GM18868 (cell line): ENCODE measurements around the gene SH2D4B.
"Not testable (repeated sequence)": the region's sequence is repeated elsewhere in the genome, so short reads cannot be mapped to it uniquely, and the experiment has no call there.

Experiments
- ATAC-seq: cut with Tn5 transposase; IDR thresholded peaks from one replicate; pipeline ENCODE4 v1.9.1; 2021; ENCODE audit warnings: mild to moderate bottlenecking, moderate library complexity; ENCODE audit not compliant: unreplicated experiment

Gene SH2D4B

DNA sequence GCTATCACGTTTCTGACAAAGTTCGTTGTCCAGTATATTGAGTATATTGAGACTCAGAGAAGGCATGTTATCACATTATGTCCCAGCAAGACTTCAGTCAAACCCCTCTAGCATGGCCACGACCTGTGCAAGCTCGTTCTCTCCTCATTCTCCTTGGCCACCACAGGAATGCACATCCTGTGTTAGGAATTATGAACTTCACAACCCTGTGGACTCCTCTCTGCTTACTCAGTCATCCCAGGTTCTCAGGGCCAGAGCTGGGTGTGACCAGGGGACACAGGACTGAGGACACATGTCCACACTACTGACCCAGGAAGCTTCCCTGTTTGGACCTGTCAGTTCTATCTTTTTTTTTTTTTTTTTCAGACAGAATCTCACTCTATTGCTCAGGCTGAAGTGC, 4.4 kb downstream of the SH2D4B start:
- no peak for ATAC-seq

DNA sequence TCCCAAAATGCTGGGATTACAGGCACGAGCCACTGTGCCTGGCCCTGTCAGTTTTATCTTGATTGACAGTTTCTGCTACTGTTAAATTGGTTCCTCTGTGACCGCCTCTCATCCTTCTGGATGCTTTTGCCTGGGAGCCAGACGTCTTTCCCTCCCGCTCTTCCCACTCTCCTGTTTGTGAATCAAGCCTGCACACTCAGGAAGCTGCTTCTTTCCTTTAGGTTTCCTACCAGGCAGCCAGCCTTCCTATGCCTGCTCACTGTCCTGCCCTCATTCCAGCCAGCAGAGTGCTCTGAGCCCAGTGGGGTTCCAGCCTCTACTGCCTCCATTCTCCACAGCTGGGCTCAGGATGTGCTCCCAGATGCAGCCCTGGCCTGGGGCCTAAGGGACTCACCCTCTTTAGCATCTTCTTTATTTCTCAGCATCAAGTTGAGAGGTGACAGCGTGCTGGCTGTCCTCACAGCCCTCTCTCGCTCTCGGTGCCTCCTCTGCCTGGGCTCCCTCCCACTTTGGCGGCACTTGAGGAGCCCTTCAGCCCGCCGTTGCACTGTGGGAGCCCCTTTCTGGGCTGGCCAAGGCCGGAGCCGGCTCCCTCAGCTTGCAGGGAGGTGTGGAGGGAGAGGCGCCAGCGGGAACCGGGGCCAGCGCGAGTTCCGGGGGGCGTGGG, 5.1 kb downstream of the SH2D4B start:
- ATAC-seq: no peak

DNA sequence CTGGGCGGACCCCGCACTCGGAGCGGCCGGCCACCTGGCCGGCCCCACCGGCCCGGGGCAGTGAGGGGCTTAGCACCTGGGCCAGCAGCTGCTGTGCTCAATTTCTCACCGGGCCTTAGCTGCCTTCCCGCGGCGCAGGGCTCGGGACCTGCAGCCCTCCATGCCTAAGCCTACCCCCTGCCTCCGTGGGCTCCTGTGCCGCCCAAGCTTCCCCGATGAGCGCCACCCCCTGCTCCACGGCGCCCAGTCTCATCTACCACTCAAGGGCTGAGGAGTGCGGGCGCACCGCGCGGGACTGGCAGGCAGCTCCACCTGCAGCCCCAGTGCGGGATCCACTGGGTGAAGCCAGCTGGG, 5.6 kb downstream of the SH2D4B start:
- not testable (repeated sequence) for ATAC-seq

DNA sequence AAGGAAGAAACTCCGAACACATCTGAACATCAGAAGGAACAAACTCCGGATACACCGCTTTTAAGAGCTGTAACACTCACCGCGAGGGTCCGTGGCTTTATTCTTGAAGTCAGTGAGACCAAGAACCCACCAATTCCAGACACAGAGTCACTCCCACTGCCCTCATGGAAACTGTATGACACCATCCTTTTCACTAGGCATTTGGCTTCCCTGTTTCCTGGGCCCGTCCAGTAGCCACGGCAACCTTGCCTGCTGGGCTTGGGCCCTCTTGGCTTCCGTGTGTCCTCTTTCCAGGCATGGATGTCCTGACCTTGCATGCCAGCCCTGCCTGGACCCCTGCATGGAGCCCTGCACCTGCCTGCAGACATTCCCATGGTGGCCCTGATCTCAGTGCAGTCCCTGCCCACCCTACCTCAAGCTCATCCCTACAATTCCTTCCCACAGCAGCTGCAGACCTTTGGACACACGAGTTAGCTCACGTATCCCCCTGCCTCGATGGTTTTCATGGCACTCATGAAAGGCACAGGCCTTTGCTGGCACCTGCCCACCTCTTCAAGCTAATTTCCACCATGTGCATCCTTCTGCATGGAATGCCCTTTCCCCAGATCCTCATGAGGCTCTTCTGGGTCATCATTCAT, 6.7 kb downstream of the SH2D4B start:
- no peak for ATAC-seq

DNA sequence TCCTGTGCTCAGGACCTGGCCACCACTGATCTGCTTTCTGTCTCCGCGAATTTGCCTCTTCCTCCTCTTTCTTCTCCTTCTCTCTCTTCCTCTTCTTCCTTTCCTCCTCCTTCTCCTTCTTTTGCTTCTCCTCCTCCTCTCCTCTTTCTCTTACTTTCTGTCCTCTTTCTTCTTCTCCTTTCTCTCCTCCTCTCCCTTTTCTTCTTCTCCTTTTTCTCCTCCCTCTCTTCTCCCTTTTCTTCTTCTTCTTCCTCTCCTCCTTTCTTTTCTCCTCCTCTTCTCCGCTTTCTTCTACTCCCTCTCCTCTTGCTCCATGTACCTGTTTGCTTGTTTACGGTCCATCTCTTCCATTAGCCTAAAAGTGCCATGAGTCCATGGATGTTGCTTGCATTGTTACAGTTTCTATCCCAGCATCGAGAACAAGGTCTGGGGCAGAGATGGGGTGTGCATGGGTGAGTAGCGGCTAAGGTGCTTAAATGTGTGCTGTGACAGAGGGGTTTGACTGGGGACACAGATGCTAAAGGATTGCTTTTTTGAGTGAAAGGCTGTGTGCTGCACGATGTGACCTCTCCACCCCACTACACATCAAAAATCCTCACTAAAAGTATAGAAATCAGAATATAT, 7.7 kb downstream of the SH2D4B start:
- ATAC-seq: no peak

DNA sequence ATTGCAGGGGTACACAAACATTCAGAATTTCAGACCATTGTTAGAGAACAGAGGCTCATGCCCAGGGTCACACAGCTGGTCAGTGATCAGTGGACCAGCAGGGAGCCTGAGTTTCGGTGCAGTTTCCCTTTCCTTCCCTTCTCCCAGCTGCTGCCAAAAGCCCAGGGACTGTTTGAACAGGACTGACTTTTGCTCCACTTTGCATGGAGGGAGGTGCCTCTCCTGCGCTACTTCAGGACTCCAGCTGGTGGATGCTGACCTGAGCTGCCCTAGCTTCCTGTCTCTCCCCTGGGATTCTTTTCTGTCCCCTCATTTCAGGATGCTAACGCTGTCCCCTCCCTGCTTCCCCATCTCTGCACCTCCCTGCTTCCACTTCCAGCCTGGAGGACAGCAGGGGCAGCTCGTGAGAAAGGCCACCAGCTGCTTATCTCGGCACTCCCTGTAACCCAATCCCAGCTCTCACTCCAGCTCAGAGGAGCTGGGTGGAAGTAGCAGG, 14.5 kb downstream of the SH2D4B start:
- no peak for ATAC-seq

DNA sequence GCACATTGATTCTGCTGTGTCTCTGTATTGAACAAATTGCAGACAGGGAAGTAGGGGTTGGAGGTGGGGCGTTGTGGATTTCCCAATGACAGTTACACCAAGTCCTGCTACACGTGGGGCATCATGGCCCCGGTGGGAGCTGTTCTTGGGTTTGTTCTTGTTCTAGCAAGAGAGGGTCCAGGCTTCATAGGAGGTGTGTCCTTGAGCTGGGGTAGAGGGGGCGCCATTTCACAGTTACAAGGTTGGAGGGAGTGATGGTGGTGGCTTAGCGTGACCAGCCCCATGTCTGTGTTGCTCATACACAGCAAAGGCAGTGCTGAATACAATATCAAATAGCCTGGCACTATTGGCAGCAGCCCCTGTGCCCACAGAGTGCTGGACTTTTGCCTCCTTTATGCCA, 15.7 kb downstream of the SH2D4B start:
- ATAC-seq: no peak

DNA sequence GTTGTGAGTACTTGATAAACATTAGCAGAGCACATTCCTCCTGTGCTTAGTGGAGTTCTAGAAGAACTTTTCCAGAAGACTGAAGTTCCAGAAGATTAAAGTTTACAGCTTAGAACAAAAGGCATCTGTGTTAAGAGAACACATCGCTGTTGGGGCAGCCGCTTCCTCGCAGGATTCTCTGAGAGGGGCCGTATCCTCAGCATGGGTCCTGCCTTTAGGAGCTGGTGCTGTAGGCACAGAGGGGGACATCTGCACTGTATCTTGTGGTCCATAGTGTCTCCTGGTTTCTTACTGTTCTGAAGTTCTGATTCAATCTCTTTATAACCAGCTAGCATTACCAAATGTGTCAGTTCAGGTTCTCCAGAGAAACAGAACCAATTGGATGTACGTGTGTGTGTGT, 16.3 kb downstream of the SH2D4B start:
- no peak for ATAC-seq

DNA sequence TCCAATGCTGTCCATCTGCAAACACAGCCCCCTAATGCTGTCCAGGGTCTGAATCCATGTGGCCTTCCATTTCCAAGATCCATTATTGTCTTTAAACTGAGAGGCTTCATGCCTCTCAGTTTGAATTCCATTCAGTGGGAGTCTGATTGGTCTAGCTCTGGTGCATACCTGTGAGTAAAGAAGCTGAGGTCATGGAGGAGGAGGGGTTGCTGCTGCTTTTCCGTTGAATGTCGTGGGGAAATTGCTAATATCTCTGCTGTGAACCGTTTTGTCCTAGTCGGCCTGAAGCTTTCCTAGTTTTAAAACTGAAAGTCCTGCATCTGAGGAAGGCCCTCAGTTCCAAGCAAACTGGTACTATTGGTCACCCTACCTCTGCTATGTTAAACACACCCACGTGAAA, 17.7 kb downstream of the SH2D4B start:
- no peak for ATAC-seq

DNA sequence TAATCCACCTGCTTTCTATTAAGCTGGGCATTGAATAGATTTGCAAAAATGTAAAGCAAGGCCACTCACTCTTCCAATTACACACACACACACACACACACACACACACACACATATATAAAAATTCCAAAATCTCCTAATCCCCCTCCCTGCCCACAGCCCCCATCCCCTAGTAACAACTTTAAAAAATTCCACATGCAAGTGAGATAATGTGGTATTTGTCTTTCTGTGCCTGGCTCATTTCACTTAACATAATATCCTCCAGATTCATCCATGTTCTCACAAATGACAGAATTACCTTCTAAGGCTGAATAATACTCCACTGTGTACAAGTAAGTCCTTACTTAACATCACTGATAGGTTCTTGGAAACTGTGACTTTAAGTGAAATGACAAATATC, 24.2 kb downstream of the SH2D4B start:
- ATAC-seq: no peak

DNA sequence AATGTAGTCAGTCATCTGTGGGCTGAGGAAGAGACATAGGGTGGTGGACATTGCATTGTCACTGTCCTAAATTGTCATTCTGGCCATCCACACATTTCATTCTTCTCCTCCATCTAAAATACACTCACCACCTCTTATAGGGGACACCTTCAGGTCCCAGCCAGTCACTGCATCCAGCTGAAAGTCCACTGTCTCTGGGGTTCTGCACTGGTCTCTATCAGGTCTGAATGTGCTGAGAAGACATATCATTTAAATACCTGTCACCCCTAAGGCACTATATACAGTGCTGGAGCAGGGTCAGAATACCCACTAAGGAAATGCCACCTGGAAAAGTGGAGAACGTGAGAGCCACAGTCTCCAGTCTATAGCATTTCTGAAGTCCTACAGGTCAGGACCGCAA, 29.6 kb downstream of the SH2D4B start:
- no peak for ATAC-seq

DNA sequence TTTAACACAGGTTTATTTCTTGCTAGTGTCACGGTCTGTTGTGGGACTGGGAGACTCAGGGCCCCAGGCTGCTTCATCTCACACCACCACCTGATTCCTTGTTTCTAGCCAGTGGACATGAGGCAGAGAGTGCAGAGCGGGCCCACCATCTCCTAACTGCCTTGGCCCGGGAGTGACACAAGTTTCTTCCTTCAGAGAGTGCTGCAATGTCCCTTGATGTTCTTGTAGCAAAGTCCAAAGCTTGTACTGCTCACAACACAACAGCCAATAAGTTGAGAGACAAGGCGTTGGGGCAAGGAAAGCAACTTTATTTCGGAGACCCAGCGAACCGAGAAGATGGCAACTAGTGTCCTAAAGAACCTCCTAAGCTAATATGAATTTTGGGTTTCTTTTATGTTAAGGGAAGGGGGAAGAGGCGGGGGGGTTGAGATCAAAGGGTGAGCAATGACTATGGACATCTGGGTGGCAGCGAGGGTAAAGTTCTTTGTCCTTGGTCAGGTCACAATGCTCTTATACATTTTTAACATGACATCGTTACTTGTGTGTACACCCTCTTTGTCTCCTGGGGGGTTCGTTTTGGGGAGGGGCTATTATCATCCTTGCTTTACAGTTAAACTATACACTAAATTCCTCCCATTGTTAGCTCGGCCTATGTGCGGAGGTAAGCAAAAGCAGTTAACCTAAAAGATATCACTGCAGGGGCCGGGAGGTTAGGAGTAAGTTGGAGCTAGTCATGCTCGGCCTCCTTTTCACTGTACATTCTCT, 31.6 kb downstream of the SH2D4B start:
- ATAC-seq: no peak

DNA sequence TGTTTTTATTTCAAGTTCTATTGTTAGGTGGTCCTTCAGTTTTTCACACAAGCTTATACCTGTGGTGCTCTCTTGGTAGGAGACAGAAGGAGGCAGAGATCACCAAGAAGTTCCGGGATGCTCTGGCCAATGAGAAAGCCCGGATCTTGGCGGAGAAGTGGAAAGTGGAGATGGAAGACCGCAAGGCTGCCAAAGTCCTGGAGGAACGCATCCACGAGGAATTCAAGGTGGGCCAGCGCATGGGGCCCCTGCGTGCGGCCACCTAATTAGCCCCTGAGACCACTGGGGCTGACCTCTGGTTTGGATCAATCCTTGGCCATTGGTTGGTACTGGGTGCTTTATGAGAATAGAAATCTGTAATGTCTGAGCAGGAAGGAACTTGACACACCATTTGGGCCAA, 33.6 kb downstream of the SH2D4B start:
- ATAC-seq: no peak

DNA sequence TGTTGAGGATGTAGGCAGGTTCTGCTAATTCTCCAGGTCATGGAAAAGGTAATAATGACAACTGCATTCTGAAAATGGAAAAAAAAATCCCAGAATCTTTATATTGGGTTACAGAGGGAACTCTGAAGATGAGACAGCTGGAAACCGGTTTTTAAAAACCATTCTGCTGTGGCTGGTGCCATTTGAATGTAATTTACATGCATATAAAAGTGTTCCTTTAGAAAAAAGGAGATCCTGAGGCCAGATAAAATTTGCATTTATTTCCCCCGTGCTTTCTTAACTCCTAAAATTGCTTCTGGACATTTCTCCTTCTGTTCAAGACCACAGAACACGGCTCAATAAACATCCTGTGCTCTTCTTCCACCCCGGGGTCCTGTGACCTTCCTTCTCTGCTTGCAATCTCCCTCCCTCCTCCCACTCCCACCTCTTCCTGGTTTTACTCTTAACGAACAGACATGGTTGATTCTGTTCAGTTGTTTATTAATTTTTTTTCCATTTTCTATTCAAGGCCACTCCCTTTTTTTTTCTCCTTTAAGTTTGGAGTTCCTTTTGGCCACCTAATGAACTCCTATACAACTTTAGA, 41.6 kb downstream of the SH2D4B start:
- ATAC-seq: no peak

DNA sequence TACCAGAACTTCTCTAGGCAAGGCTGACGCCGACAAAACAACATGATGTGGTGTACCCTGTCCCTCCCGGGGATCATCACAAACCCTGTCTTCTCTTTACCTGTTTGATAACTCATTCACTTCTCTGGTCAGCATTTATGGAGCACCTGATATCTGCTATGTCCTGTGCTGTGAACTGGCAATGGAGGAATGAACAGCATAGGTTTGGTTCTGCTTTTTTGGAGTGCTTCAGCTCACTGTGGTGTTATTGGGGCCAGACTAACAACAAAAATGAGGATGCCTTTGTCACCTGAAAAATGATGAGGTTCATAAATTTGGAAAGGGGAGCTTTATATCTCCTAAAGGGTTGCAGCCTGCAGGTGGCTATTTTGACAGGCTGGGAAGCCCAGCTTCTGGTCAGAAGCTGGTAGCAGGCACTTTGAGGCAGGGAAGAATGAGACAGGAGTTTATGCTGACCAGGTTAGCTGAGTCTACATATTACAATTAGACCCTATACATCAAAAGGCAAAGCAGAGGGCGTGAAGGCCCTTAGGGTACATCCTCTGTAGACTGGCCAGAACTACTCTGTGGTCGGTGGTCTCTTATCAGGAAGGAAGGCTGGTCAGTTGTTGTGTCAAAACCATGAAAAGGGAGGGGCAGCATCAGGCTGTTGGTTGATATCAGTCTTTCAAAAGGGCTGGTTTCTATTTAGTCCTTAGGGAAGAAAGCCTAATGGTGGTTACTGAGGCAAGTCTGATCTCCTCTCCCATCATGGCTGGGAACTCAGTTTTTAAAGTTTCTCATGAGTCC, 42.3 kb downstream of the SH2D4B start:
- no peak for ATAC-seq

DNA sequence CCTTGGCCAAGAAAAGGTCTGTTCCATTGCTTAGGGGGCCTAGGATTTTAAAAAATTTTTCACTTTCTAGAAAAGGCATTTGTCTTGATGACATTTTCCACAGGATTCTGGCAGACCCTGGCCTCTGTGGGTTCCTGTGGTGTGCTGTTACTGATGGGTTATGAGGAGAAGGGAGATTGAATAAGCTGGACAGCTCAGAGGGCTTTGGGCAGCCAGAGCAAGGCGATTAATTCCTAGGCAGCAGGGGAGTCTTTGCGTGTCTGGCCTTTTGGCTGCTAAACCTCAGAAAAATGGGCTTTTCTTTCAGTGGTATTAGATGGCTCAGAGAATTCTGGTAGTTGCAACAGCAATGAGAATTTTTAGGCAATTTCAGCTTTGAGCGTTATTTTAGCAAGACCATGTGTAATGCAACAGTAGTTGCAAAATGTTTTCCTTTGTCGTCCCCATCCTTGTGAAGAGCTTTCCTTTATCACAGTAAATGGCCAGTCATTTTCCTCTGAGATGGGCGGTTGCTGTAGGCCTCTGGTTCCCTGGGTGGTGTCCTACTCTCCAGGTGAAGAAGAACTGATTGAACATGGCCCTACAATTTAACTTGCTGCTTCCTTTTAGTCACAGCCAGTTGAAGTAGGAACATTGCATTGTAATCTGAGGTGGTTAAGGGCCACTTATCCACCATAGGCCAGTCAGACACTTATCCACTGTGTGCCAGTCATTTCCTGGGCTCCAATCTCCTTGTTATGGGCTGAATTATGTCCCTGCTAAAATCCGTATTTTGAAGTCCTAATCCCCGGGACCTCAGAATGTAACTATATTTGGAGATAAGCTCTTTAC, 43.2 kb downstream of the SH2D4B start:
- no peak for ATAC-seq

DNA sequence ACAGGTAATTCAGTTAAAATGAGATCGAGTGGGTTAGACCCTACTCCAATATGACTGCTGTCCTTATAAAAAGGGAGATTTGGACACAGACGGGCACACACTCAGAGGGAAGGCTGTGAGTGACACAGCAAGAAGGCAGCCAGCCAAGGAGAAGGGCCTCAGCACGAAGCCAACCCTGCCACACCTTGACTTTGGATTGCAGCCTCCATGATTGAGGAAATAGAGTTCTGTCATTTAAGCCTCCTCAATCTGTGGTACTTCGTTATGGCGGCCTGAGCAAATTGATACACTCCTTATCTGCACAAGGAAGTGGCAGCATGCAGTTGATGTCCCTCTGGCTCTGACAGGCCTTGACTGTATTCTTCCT, 43.8 kb downstream of the SH2D4B start:
- ATAC-seq: no peak

DNA sequence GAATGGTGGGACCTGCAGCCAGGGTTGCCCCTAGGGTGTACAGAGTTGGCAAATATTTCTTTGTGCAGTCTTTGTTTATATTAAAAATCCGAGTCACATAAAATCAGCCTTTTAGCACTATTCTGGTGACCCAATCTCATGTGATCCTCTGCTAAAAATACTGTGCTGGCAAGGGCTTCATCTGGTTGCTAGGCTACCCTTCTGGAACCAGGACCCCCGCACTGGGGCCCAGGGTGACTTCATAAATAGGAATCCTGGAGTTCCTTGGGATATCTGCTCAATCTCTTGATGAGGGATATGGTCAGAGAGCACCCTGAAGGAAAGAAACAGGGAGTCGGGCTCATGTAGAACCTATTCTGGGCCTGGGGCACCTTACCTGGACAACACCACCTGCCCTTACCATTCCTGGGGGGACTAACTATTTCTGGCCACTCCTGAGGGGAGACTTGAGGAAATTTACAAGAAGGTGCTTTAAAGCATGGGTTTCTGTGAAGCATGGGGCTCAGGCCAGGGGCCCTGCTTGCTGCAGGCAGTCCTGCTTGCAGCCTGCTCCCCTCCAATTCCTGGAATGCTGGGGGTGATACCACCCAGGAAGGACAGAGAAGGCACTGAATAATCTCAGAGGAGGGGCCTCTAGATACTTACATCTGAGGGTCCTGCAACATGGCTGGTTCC, 44.7 kb downstream of the SH2D4B start:
- ATAC-seq: no peak

DNA sequence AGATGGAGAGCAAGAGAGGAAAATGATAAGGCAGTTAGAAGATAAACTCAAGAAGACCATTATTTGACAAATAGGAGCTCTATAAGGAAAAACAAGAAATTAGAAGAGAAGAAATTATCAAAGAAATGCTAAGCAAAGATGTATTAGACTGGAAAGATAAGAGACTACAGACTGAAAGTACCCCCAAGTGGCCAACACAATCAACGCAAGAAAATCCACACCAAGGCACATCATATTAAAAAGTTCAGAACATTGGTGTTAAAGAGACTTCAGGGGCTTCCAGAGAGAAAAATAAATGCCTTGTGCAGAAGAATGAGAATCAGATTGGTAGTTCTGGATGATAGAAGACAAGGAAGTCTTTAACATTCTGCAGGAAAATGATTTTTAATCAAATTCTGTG, 46.0 kb downstream of the SH2D4B start:
- no peak for ATAC-seq
